Stimulated activated CD8-positive, alpha-beta memory T cell treated with anti-CD3 and anti-CD28 coated beads, Interleukin-7, amount 100 ng/mL, for 1 hour (primary cell): ENCODE data around the gene SMIM10L2A.
"Not testable (repeated sequence)": the region's sequence is repeated elsewhere in the genome, so short reads cannot be mapped to it uniquely, and the experiment has no call there.

Experiments used
- DNase-seq, 2 donors: peaks; one replicate each; pipeline ENCODE4 v3.0.0-alpha.2; 2020; ENCODE audit warnings: low read depth in 2 of 2

SMIM10L2A gene

DNA sequence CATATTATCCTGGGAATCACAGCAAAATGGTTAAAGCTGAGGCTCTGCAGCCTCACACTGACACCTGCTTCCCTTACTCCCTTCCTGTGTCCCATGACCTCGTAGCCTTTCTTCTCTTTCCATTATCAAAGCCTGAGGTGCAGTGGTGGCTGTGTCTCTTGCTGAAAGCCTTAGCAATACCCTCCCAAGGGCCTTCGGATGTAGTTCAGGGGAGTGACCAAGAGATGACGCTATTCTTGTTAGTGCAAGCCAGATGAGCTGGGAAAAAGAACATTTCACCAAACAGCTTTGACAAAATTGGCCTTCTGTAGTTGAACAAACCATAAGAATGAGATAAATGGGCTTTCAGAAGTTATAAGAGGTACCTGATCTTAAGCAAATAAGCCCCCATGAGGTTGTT is 31.6 kb downstream of the SMIM10L2A start:
- no peak for DNase-seq

DNA sequence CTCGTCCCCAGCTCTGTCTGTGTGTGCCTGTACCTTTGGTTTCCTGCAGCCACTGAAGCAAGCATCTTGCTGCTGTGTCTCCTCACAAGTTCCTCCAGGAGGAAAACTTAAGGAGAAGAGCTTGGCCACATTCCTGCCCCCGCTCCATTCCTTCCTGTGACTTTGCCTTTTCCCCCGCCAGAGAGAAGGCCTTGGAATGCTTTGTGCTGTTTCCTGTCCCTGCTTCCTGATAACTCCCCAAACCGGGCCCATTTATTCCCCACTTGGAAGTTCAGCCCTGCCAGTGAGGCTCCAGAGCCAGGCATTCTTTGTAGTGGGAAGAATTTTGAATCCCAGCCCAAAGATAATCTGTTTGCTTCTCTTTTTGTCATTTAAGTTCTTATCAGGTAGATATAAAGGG is 33.1 kb downstream of the SMIM10L2A start:
- DNase-seq = no peak

- DNase-seq = not testable (repeated sequence)
Observed at GRCh38 chrX:135461756-135462155, 40.0 kb downstream of the SMIM10L2A start.

- no peak for DNase-seq
Observed at GRCh38 chrX:135463937-135464336, 42.2 kb downstream of the SMIM10L2A start.

- no peak for DNase-seq
Observed at GRCh38 chrX:135476378-135476777, 54.6 kb downstream of the SMIM10L2A start.

- DNase-seq = no peak
Observed at GRCh38 chrX:135477576-135477975, 55.8 kb downstream of the SMIM10L2A start.
